ENCODE results near the gene MRPS10.
A peak's percentile ranks its signal among the peaks of the same experiment; 100 is the strongest.

The MRPS10 gene

DNA sequence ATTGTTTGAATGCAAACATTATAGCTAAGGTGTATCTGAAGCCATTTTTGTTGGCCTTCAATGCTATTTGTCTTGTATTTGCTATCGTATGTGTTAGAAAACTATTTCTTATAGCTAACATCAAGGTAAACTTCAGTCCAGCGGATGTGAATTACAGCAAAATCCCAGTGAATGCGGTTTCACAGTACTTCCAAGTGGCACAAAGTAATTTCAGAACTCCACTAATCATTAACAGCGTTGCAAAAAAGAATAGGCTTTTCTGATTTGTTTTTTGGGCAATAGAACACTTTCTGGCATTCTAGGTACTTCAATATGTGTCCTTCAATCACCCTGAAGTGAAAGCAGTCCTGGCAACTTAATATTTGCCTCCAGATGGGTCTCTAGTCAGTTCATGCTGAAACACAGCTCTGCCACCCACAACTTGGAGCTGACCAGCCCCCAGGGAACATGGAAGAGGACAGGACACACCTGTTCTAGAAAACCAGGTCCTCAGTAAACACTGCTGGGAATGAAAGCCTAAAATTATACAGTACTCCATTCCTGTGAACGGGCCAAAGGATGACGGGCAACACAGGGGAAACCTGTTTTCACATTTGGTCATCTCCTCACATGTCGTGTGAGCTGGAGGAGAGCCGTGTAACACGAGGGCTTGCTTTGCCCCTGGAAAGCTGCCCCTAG is 9.7 kb upstream of the MRPS10 start:
- H3K4me2 ChIP-seq (ENCODE audit: low read length), result peak overlapping the region; percentile 18
- peaks cover 27% of the 10 kb centered on the region for H3K36me3 ChIP-seq (replicated peaks; ENCODE audit: low read depth, low read length)
- no peak overlapping the region for H2AFZ ChIP-seq (ENCODE audit: low read depth, low read length)
- no peak for TF ChIP-seq EZH2phosphoT487 (IDR thresholded peaks at IDR 0.05; ENCODE audit: low read depth)
- TF ChIP-seq, protein P1, sequence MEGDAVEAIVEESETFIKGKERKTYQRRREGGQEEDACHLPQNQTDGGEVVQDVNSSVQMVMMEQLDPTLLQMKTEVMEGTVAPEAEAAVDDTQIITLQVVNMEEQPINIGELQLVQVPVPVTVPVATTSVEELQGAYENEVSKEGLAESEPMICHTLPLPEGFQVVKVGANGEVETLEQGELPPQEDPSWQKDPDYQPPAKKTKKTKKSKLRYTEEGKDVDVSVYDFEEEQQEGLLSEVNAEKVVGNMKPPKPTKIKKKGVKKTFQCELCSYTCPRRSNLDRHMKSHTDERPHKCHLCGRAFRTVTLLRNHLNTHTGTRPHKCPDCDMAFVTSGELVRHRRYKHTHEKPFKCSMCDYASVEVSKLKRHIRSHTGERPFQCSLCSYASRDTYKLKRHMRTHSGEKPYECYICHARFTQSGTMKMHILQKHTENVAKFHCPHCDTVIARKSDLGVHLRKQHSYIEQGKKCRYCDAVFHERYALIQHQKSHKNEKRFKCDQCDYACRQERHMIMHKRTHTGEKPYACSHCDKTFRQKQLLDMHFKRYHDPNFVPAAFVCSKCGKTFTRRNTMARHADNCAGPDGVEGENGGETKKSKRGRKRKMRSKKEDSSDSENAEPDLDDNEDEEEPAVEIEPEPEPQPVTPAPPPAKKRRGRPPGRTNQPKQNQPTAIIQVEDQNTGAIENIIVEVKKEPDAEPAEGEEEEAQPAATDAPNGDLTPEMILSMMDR (IDR thresholded peaks at IDR 0.05; ENCODE audit: low read depth, low read length), result no peak
- no peaks in the 10 kb centered on the region for H3K27me3 ChIP-seq (ENCODE audit: low read depth, low read length)
- peaks cover 54% of the 10 kb centered on the region for H3K4me1 ChIP-seq (ENCODE audit: low read length)
- no peak overlapping the region for H3K4me3 ChIP-seq (ENCODE audit: low read length)
- H3K27ac ChIP-seq (ENCODE audit: low read length), result peak overlapping the region; percentile 16
- no peaks in the 10 kb centered on the region for H4K20me1 ChIP-seq (ENCODE audit: insufficient read depth, low read length)
- H3K79me2 ChIP-seq (ENCODE audit: low read length), result no peaks in the 10 kb centered on the region
- no peaks in the 10 kb centered on the region for H3K9me3 ChIP-seq (ENCODE audit: insufficient read depth, low read length)
- H3K9ac ChIP-seq (ENCODE audit: low read length), result no peak overlapping the region; the same call in 1 of the 2 replicates

DNA sequence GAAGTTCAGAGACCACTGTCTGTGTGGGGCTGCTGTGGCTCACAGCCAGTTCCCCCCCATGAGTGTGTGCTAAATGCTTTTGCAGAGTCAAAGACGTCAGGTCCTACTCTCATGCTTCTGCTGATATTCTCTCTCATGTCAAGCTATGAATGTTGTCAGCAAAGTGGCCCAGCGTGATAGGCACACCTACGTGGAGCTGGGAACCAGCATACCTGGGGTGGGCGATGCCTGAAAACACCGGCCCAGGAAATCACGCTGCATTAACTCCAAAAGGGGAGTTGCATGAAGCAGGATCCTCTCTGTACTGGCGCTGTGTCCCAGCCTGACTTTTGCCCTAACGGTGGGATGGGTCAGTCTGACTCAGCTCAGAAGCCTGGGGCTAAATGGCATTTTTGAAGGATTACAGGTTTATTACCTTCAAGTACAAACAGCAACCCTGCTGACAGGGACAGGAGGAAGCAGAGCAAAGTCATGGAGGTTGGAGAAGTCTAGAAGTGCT is 9.0 kb upstream of the MRPS10 start:
- Histone ChIP-seq H3K4me2 (ENCODE audit: low read length) (peak overlapping the region; percentile 18), H3K27ac (ENCODE audit: low read length) (peak overlapping the region; percentile 16), H2AFZ (ENCODE audit: low read depth, low read length) (no peak overlapping the region), H3K4me3 (ENCODE audit: low read length) (no peak overlapping the region), H3K27me3 (ENCODE audit: low read depth, low read length) (no peaks in the 10 kb centered on the region), H4K20me1 (ENCODE audit: insufficient read depth, low read length) (no peaks in the 10 kb centered on the region), H3K36me3 (replicated peaks; ENCODE audit: low read depth, low read length) (peaks cover 23% of the 10 kb centered on the region), H3K9ac (ENCODE audit: low read length) (peak overlapping the region; percentile 74; the same call in 1 of the 2 replicates), H3K4me1 (ENCODE audit: low read length) (peaks cover 59% of the 10 kb centered on the region), H3K9me3 (ENCODE audit: insufficient read depth, low read length) (no peaks in the 10 kb centered on the region), H3K79me2 (ENCODE audit: low read length) (no peaks in the 10 kb centered on the region)
- no peak for TF ChIP-seq EZH2phosphoT487 (IDR thresholded peaks at IDR 0.05; ENCODE audit: low read depth)
- TF ChIP-seq, protein P1 (IDR thresholded peaks at IDR 0.05; ENCODE audit: low read depth, low read length), result no peak

- Histone ChIP-seq H3K79me2 (ENCODE audit: low read length) (no peaks in the 10 kb centered on the region), H3K36me3 (replicated peaks; ENCODE audit: low read depth, low read length) (peaks cover 19% of the 10 kb centered on the region), H2AFZ (ENCODE audit: low read depth, low read length) (no peak overlapping the region), H3K4me1 (ENCODE audit: low read length) (peaks cover 64% of the 10 kb centered on the region), H4K20me1 (ENCODE audit: insufficient read depth, low read length) (no peaks in the 10 kb centered on the region), H3K9ac (ENCODE audit: low read length) (peak overlapping the region; percentile 74; the same call in 1 of the 2 replicates), H3K4me3 (ENCODE audit: low read length) (no peak overlapping the region), H3K27me3 (ENCODE audit: low read depth, low read length) (no peaks in the 10 kb centered on the region), H3K27ac (ENCODE audit: low read length) (peak overlapping the region; percentile 91), H3K9me3 (ENCODE audit: insufficient read depth, low read length) (no peaks in the 10 kb centered on the region), H3K4me2 (ENCODE audit: low read length) (peak overlapping the region; percentile 85; the same call in 1 of the 2 replicates)
- TF ChIP-seq, protein P1 (IDR thresholded peaks at IDR 0.05; ENCODE audit: low read depth, low read length), result no peak
- TF ChIP-seq EZH2phosphoT487 (IDR thresholded peaks at IDR 0.05; ENCODE audit: low read depth), result no peak
Measured at GRCh38 chr6:42226161-42226611, 8.5 kb upstream of the MRPS10 start.

DNA sequence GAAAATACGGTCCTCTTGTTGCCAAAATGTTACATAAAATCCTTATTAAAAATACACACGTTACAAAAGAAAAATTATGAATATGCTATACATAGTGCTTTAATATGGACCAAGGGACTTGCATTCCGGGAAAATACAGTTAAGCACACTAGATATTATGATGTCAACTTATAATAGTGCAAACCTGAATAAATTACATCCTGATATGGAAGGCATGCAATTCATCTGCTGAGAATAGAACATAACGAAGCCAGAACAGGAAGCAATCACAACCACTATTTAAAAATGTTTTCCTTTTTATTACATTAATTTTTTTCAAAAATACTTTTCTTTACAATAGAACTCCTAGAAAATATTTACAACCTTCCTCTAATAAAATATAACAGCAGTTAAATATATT is 7.8 kb upstream of the MRPS10 start:
- Histone ChIP-seq H3K4me1 (ENCODE audit: low read length) (peaks cover 72% of the 10 kb centered on the region), H4K20me1 (ENCODE audit: insufficient read depth, low read length) (no peaks in the 10 kb centered on the region), H3K9ac (ENCODE audit: low read length) (peak overlapping the region; percentile 74), H2AFZ (ENCODE audit: low read depth, low read length) (no peak overlapping the region), H3K4me2 (ENCODE audit: low read length) (peak overlapping the region; percentile 85), H3K79me2 (ENCODE audit: low read length) (no peaks in the 10 kb centered on the region), H3K27ac (ENCODE audit: low read length) (peak overlapping the region; percentile 91), H3K4me3 (ENCODE audit: low read length) (peak overlapping the region; percentile 71), H3K9me3 (ENCODE audit: insufficient read depth, low read length) (no peaks in the 10 kb centered on the region), H3K27me3 (ENCODE audit: low read depth, low read length) (no peaks in the 10 kb centered on the region), H3K36me3 (replicated peaks; ENCODE audit: low read depth, low read length) (peaks cover 15% of the 10 kb centered on the region)
- TF ChIP-seq EZH2phosphoT487 (IDR thresholded peaks at IDR 0.05; ENCODE audit: low read depth), result no peak
- TF ChIP-seq, protein P1 (IDR thresholded peaks at IDR 0.05; ENCODE audit: low read depth, low read length), result no peak
